GM12891 (cell line): ENCODE results near the gene RNLS.
"Not testable (repeated sequence)": the region's sequence is repeated elsewhere in the genome, so short reads cannot be mapped to it uniquely, and the experiment has no call there.

Experiments
- PAX5 ChIP-seq: IDR thresholded peaks from 2 replicates; pipeline ENCODE4 v1.6.1; 2011; ENCODE audit warnings: low read length, moderate library complexity, mild to moderate bottlenecking; ENCODE audit not compliant: insufficient read depth, severe bottlenecking
- POLR2A ChIP-seq: IDR thresholded peaks from 2 replicates; pipeline ENCODE4 v1.6.1; 2011; ENCODE audit warnings: low read depth, low read length, control low read depth
- POLR2AphosphoS5 ChIP-seq: IDR thresholded peaks from 2 replicates; pipeline ENCODE4 v1.6.1; 2011; ENCODE audit warnings: low read depth, low read length, control low read depth
- POU2F2 ChIP-seq: IDR thresholded peaks from 2 replicates; pipeline ENCODE4 v1.6.1; 2011; ENCODE audit warnings: low read depth, mild to moderate bottlenecking, control low read depth, low read length, moderate library complexity
- SPI1 ChIP-seq: IDR thresholded peaks from 2 replicates; pipeline ENCODE4 v1.6.1; 2011; ENCODE audit warnings: low read depth, low read length, control low read depth
- TAF1 ChIP-seq: IDR thresholded peaks from 2 replicates; pipeline ENCODE4 v1.6.1; 2011; ENCODE audit warnings: low read depth, low read length, control low read depth

- not testable (repeated sequence) for TF ChIP-seq POLR2A, PAX5, TAF1, POLR2AphosphoS5, POU2F2, SPI1
Observed at GRCh38 chr10:88308361-88308760, 274.8 kb downstream of the RNLS start.
